GM19239 (cell line): ENCODE results near the gene AK3.

Experiments used
- DNase-seq: peaks from one replicate; pipeline ENCODE4 v3.0.0; 2011; ENCODE audit warnings: low spot score; ENCODE audit not compliant: insufficient read length
- FAIRE-seq: peaks from 2 replicates; lab custom pipeline; 2011; peaks lifted over from hg19 to GRCh38; lab: Jason Lieb, UNC

Gene AK3

GRCh38 chr9:4713849-4714248 is 27.2 kb downstream of the AK3 start:
- FAIRE-seq, result no peak
- no peak for DNase-seq

DNA sequence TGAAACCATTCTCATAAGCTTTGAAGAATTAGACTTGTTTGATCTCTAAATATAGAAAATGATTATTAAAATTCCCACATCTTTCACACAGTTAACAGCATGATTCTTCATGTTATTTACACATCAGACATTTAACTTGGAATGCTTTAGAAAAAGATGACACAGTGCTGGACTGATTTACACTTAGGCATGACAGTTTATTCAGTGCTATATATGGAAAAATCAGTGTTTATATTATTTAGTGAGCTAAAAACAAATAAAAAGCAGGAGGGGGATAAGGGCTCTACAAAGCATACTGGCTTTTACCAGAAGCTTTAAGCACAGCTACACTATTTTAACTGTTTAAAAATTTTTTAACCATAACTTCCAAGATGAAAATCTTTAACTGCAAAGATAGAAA is 31.6 kb downstream of the AK3 start:
- FAIRE-seq (no peak), DNase-seq (no peak)

GRCh38 chr9:4706971-4707622 is 33.9 kb downstream of the AK3 start:
- FAIRE-seq (peak; percentile 47), DNase-seq (no peak)

DNA sequence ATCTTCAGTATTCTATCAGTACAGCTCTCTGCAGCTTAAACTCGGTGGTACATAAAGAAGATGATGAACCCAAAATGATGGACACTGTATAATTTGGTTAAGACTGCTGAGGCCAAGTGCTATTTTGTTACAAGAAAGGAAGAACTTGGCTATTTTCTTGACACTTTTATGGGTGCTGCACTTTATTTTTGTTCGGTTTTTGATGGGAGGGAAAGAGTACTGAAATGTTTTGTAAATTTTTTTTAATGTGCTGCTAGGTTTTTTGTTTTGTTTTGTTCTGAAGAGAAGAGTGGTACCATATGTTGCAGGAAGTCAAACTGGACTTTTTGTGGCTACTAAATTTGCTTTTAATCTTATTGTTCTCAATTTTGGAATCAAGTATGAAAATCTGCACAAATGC is 35.0 kb downstream of the AK3 start:
- FAIRE-seq (no peak), DNase-seq (no peak)

GRCh38 chr9:4704129-4704528 is 36.9 kb downstream of the AK3 start:
- DNase-seq, result no peak
- FAIRE-seq, result no peak

DNA sequence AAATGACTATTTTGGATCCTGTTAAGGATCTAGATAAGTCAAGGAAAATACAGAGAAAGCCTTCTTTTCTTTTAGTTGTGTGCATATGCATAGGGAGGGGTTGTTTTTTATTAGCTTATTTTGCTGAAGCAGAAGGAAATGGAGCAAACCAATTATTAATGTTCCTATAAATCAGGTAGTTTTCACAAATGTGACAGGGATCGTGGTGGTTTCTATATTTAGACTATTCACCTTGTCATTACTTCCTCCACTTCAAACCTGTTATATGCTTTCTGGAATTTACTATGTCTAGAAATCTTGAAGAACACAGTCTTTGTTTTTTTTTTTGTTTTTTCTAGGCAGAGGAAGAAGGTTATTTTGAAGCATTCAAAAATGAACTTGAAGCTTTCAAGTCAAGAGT is 39.5 kb downstream of the AK3 start:
- DNase-seq (no peak), FAIRE-seq (no peak)

GRCh38 chr9:4700932-4701331 is 40.1 kb downstream of the AK3 start:
- DNase-seq, result no peak
- FAIRE-seq, result no peak

- FAIRE-seq, result no peak
- no peak for DNase-seq
Measured at GRCh38 chr9:4700091-4700490, 40.9 kb downstream of the AK3 start.

DNA sequence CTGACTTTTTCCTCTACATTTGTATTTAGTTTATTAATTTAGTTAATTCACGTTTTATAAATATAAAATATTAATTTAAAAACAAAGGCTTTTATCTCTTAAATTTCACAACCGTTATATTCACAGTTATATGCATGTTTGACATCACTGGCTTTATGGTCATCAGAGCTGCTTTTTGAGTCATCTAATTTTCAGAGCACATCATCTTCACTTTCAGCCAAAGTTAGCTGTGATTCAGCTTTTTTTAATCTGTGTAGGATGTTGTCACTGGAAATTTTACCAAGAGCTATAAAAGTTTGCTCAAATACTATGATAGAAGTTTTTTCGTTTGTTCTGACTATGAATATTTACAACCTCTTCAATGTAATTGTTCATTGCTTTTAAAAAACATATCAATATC is 49.2 kb downstream of the AK3 start:
- FAIRE-seq, result no peak

GRCh38 chr9:4690144-4690543 is 50.9 kb downstream of the AK3 start:
- no peak for DNase-seq
- no peak for FAIRE-seq

More for the DNA sequence above, 49.2 kb downstream of the AK3 start:
- DNase-seq, result no peak

DNA sequence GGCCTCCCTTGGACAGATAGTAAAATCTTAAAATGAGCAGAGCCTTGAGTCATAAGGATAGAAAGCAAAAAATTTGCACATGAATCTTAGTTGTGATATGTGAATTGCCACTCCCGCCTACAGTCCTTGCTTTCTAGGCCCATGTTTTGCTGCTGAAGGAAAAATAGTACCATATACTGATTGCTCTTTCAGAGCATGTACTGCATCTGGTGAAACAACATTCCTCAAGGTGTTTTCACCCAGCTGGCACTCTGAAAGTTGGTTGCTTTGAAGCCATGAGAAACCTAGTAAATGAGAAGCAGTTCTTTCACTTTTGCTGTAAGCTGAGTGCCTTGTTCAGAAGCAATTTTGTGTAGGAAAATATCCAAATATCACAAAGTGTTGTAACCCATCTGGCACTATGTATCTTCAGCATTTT is 51.3 kb downstream of the AK3 start:
- no peak for DNase-seq
- FAIRE-seq, result peak; percentile 89

DNA sequence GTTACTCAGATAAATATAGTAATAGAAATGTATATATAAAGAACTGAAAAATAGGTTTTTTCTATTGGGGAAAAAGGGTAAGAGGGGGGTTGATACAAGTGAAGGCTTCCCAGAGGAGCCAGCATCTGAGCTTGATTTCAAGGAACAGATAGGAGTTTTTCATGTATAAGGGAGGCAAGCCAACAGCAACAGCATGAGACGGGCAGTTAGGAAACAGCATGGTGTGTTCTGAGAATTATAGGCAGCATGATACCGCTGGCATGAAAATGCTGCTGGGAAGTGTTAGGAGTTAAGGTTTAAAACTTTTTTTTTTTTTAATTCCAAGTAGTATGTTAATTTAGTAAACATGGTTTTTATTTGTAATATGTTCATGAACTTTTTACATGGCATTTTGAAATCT is 52.0 kb downstream of the AK3 start:
- DNase-seq (no peak), FAIRE-seq (no peak)

- FAIRE-seq (no peak), DNase-seq (no peak)
Measured at GRCh38 chr9:4686584-4686983, 54.4 kb downstream of the AK3 start.

GRCh38 chr9:4686112-4686511 is 54.9 kb downstream of the AK3 start:
- FAIRE-seq (no peak), DNase-seq (no peak)

GRCh38 chr9:4684820-4685219 is 56.2 kb downstream of the AK3 start:
- no peak for DNase-seq
- FAIRE-seq, result no peak

- DNase-seq, result no peak
- no peak for FAIRE-seq
Measured at GRCh38 chr9:4680750-4681149, 60.3 kb downstream of the AK3 start.

DNA sequence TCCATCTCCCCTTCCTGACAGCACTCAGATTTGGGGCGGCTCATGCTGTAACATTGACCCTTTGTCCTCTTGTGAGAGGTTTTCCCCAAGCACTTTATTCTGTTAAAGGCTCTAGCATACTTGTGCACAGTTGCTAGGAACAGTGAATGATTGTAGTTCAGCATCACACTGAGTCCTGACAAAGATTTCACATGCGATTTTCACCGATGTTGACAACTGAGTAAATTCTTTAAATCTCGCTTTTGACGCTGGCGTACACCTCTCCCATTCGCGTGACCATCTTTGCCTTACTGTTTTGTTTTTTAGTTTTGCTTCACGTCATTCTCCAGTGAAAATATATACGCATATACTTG is 60.9 kb downstream of the AK3 start:
- FAIRE-seq (peak; percentile 78), DNase-seq (no peak)

DNA sequence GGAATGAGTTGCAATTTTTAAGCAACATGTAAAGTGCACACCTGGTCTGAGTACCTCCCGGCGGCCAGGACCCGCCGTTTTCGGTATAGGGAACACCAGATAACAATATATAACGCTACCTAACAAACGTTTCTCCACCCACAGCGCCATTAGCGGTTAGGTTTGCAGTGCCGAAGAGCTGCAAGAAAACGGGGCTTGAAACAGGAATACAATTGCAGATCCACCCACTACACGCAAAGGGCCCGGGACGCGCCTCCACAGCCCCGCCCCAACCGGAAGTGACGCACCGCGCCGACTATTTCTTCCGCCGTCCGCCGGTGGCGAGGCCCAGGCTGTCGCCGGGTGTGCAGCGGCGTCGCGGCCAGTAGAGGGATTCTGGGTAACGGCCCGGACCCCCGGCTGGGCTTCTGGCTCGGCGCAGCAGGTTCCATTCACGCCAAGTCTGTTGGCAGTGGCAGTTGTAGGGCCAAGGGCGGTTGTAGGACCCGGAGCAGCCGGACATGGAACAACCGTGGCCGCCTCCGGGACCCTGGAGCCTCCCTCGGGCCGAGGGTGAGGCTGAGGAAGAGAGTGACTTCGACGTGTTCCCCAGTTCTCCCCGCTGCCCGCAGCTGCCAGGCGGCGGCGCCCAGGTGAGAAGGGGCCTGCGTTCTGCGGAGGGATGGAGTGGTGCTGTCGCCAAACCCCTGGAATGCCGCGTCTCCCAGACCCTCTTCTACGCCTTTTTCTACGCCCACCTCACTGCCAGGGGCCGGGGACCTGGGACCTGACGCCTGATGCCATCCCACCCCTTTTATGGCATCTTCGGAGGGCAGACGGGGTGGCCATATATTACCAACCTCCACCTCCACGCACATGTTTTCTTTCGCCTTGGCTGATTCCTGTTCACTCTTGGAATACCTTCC is 61.5 kb downstream of the AK3 start, which contains the start of gene CDC37L1:
CDC37L1 (plus strand) TSS at position 302 of the 905 bp plus-strand sequence; CDS start at position 501, 199 bp downstream.
- FAIRE-seq (peak; percentile 95), DNase-seq (peak; percentile 78)

DNA sequence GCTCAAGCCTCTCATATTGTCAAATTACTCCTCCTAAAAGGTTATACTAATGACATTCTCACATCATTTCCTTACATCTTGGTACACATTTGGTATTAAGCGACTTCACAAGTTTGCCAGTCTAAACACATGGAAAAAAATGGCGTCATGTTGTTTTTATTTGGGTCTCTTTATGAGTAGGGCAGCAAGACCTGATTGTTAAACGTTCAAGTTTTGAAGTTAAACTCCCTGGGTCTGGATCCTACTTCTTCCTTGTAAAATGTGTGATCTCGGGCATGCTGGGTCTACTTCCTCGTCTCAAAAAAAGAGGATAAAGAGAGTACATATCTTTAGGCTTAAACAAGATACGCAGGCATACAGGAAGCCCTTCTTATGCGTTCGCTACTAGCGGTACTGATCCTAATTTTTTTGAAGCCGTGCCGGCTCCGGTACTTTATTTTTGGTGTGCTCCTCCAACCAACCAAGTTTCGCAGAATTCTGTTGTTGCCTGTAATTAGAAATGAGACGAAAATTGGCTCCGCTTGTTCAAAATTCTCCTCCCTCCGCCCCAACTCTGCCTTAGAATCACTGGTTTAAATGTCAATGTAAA is 62.2 kb downstream of the AK3 start:
- FAIRE-seq (no peak), DNase-seq (no peak)

DNA sequence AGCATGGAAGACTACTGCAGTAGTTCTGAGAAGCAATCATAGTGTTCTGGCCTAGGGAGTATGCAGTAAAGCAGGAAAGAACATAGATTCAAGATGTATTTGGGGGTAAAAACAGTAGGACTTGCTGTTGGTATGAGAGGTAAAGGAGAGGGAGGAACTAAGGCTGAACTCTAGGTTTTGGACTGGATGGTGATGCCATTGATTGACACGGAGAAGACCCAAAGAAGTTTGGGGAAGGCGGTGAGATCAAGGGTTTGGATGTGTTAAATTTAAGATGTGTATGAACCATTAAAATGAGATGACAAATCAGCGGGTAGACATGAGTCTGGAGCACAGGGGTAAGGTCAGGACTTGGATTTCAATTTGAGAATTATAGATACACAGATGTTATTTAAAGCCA is 63.6 kb downstream of the AK3 start:
- no peak for DNase-seq
- no peak for FAIRE-seq

DNA sequence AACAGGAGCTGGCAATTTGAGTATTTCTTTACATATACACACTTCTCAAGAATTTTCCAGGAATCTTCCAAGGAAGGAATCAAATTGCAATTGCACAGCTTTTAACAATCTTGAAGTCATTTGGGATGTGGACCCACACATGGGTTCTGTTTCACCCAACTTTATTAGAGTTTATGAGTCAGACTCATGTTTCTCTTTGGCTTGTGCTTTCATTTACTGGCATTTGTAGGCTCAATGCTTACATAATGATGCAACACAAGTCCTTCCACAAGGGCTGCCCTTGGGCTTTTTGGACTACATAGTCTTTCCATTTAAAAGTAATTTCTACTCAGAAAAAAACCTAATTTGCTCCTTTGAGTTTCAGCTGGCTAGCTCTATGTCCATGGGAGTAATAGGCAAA is 66.2 kb downstream of the AK3 start:
- no peak for DNase-seq
- no peak for FAIRE-seq
